NCI-H187 treated with DMSO at 0.1 percent for 48 hours (cell line): ENCODE data around the gene KCNQ4.

Experiments used
- DNase-seq: peaks from one replicate; lab custom pipeline; 2025; lab: John Stamatoyannopoulos, UW

Gene KCNQ4

DNA sequence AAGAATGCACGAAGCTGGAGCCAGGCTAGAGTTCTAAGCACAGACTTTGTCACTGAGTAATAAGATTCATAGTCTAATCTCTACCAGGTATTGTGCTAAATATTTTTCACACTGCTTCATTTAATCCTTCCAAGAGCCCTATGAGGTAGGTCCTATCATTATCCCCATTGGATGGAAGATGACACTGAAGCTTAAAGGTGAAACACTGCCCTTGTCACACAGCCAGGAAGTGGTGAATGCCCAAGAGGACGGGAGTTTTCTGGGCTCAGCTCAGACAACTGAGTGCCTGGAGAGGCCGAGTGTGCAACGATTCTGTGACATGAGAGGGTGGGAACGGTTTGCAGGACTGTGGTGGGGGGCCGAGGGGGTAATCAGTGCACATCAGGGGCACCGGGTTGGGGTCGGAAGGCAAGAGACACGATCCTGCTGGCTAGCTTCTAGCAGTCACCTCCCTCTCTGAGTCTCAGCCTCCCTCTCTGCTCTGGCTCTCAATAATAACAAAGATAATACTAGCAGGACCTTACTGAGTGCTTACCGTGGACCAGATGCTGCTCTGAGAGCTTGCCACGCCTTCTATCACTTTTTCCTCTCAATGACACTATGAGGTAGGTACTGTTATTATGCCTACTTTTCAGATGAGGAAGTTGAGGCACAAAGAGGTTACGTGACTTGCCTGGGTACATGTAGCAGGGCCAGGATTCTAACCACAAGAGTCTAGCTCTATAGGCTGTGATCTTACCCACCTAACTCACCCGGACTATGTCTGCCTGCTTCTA is 12.4 kb downstream of the KCNQ4 start:
- DNase-seq = no peak

DNA sequence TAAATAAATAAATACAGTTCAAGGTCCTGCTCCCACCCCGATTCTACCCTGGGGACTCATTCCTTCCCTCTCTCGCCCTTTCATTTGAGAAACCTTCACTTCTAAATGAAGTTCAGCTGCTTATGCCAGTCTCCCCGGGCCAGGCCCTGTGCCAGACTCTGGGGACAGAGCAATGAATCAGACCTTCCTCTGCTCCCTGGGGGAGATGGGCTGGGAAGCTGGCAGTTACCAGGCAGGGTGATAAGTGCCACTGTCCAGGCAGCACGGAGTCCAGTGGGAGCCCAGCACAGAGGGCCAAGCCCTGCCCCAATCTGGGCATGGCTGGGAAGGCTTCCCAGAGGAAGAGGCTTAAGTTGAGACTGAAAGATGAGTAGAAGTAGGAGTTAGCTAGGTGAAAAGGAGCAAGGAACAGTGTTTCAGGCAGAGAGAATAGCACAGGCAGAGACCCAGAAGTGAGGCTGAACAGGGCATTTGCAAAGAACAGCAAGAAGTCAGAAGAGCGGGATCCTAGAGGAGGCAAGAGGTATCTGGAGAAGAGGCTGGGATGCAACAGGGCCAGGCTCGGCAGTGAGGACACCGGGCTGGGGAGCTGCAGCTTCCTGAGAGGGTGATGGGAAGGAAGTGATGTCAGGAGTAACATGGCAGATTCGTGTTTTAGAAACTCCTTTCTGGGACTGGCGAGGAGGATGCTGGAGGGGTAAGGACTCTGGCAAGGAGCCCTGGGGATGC is 13.5 kb downstream of the KCNQ4 start:
- DNase-seq = no peak

DNA sequence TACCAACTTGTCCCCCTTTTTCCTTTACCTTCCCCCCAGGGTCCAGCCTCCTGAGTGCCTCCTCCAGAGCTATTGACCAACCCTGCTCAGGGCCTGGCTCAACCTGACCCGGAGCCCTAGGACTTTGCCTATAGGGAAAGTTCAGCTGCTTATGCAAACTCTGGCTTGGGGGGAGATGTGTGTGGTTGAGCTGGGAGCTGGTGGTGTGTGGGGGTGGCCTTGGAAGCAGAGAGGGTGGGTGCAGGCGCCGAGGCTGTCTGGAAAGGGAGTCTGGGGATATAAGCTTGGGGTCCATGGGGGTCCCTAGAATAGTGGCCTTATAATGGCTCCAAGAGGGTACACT is 14.1 kb downstream of the KCNQ4 start:
- DNase-seq = no peak

DNA sequence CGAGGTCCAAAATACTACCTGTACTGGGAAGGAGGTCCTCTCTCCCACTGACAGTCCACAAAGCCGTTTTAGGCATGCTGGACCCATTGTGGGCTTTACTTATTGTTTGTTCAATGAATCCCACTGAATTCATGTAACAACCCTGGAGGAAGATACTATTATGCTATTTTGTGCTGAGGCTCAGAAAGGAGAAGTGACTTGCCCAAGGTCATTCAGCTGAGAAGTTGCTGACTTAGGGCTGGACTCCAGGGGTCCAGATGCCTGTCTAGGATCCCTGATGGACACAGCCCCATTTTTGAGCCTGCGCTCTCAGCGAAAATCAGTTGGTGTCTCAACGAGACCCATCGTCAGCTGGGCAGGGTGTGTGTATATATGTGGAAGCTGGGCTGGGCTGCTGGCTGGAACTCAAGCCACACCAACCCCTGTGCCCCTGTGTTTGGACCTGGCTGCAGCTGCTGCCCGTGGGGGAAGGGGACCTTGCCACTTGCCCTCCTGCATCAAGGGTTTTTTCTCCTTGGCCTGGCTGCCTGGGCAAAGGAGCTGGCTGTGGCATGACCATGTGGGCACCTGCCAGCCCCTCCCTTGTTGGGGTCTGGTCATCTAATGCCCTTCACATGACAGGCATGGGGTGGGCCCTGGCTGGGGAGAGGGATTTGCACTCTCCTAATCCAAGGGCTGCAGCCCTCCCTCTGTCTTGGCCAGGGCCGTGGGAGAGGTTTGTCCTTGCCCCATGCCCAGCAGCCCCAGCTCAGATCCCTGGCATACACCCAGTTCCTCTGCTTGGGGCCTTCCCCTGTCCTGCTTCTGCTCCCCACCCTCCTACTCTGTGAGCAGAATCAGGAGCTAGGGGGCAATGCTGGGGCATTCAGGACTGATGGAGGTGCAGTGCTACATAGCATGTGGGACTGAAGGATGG is 15.0 kb downstream of the KCNQ4 start:
- no peak for DNase-seq

DNA sequence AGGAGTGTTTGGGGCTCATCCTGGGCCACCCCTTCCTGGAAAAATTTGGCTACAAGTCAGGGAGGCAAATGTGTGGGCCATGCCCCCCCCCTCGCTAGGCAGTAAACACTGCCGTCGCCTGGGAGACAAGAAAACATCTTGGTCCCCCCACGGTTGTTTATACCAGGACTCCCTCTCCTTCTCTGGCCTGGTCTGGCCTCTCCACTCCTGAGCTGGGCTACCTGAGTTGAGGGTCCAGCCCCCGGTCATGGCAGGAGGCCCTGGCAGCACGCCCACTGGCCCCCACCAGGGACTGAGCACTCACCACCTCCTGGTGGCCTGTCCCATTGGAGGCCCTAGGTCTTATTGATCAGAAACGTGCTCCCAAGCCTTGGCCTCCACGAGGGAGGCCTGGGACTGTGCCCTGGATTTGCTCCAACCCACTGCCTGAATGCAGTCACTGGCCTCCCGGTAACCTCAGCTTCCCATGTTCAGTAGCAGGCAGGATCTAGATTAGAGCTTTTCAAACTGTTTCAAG is 15.8 kb downstream of the KCNQ4 start:
- DNase-seq = no peak

DNA sequence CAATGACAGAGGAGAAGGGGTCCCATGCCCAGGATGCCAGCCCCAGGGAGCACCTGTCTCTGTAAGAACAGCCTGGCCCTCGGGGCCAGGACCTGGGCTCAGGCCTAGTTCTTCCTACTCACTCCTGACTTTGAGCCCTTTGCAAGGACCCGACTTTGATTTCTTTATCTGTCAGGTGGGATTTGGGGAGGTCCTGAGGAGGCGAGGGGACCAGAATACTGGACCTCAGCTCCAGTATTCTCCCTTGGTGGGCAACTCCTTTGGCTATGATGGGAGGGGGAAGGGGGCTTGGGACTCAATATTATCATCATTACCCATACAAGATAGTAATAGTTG is 18.1 kb downstream of the KCNQ4 start:
- DNase-seq = no peak

DNA sequence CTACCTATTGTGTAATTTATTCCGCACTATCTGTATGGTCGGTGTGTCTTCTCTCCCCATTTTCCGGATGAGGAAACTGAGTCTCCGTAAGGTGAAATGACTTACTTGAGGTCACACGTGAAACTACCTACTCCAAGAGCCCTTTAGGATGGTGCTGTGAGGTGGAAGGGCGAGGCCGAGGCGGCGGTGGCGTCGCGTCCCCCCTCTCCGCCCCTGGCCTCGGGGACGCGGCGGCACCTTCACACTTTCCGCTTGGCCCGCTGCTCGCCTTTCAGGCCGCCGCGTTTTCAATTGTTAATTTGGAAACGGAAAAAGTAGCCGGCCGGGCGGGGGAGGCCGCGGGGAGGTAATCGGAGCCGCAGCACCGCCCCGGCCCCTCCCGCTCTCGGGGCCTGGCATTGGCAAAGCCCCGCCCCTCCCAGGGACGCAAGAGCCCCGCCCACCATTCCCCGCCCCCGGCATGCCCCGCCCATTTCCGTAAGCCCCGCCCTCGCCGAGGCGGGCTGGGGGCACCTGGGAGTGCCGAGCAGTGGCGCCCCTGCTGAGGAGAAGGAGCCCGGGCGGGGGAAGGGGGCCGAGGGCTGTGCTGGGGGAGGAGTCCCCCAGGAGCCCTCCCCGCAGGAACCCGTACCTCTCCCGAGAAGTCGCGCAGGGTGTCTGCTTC is 18.6 kb downstream of the KCNQ4 start:
- DNase-seq = no peak

DNA sequence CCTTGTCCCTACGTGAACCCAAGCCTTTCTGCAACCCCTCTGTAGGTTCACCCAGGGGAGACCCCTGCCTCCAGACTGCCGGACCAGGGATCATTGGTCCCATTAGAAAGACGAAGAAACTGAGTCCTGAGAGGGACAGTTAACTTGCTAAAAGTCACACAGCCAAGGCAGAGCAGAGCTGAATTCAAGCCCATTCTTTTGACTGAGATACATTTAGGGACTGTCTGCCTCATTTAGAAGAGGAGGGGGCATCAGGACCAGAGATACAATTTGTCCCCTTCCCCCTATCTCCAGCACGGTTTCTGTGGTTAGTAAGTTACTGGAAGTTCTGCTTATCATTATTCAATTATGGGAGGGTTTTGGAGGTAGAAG is 19.1 kb downstream of the KCNQ4 start:
- DNase-seq = no peak

DNA sequence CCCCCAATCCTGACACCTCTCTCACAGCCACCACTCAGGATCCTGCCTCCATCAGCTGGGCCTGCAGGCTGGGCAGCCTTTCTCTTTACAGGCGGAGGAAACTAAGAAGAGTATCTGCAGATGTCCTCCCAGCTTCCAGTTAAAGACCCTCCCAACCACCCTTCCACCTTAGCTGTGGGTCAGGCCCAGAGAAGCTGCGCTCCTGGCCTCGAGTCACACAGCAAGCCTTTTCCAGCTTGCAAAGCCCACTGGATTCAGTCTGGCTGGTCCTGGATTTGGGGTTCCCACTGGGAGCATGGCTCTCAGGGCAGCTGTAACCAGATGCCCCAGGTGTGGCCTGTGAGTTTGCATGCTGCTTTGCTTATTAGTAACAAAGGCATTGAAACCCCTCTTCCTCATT is 19.9 kb downstream of the KCNQ4 start:
- no peak for DNase-seq

DNA sequence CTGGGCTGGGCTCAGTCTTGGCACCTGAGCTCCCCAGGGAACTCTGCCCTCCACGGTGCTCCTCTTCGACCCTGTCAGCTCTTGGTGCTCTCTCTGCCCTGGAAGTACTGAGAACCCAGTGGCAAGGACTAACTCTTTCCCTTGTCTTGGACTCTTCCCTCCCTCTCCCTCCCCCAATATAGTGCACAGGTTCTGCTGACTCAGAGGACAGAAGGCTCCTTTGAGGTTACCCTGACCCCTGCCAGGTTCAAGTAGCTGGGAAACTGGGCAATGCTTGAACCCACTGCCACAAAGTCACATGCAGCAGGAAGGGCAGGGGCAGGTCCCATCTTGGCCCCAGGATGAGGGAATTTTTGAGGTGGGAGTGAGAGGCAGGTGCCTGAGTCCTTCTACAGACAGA is 20.3 kb downstream of the KCNQ4 start:
- DNase-seq = no peak

DNA sequence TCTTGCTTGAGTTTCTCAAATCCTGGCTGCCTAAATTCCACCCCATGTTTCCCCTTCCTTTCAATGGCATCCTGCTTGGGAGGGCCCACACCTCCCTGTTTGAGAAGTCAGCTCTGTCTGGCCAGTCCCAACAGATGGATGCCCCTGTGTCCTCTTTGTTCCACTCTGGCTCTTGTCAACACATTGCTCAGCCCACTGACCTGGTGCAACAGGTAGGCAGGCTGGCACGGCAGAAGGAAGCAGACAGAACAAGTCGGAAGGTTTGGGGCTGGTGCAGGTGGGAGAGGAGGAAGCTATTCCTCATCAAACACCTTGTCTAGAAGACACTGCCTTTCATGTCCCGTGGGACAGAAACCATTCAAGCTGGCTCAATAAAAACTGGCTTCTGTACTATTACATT is 22.7 kb downstream of the KCNQ4 start:
- DNase-seq = no peak

DNA sequence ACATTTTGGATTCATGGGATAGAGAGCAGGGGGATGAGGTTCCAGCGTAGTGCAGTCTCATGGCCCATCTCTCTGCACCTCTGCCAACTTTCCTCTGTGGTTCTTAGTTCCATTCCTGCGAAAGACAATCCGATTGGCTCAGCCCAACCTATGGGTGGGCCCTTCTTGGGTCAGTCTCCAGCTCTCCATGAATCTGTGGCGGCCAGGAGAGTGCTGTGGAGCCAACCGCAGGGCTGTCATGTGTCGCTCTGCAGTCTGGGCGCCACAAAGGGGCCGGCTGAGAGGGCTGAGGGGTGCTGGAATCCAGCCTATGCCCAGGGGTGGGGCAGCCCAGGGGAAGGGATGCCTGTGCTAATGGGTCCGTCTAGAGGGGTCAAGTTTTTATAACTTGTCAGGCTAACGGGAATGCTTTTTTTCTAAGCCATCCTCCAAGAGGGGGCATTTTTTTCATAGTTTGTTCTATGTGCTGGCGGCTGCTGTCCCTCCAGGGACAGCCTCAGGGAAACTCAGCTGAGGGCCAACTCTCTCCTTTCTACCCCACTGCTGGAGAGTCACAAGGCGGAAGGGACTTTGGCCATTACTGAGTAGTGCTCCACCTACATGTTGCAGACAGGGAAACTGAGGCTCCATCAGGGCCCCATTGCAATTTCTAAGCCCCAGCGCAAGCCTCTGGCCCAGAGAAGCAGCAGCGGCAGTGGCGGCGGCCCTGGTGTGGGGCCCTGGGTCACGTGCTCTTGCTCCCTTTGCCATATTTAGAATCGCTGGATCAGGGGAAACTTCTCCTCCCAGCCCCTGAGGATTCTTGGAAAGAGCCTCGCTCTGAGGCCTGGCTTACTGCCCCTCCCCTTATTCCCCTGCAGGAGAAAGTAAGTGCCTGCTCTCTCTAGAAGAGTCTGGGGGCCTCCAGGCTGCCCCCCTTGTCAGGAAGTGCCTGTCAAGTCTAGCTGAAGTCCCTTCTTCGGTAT is 23.4 kb downstream of the KCNQ4 start:
- DNase-seq = no peak

DNA sequence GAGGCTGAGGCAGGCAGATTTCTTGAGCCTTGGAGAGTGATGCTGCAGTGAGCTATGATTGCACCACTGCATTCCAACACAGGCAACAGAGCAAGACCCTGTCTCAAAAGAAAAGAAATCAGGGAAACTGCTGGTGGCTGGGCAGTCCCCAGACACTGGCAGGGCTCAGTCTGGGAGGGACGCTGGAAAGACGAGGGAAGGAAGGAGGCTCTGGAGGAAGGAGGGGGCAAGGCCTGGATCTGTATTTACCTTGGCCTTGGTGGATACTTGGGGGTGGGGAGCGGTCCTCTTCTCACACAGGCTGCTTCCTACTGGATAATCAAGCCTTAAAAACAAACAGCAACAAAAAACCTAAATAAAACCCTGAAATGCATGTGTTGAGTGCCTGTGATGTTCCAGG is 24.4 kb downstream of the KCNQ4 start:
- DNase-seq = no peak

DNA sequence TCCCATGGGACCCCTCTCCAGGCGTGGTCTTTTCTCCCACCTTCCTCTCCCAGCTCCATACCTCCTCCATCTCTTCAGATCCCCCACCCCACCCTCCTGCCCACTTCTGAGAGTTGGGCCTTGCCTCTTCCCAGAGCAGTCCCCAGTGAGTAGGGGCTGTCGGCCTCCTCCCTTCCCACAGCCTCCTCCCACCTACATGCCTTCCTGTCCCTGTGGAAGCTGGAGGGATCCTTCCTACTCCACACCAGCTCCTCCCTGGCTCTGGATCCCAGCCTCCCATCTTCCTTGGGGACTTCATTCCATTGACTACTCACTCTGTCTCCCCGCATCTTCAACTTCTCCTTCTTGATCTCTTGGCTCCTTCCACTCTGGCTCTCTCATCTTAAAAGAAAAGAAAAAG is 24.9 kb downstream of the KCNQ4 start:
- DNase-seq = no peak

DNA sequence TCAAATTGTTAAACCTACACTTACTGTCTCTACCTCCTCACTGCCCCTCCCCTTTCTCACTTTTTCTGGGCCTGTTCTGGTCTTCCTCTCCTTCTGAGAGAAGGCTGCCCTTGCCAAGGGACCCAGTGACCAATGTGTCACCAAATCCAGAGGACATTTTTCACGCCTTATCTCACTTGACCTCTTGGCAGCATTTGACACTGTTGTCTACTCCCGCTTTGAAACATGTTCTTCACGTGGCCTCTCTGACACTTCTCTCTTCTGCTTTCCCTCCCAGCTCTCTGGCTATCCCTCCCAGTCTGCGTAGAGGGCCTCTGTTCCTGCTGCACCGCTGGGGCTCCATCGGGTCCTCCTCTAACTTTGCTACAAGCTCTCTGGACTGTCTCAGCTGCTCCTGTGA is 25.3 kb downstream of the KCNQ4 start:
- no peak for DNase-seq

DNA sequence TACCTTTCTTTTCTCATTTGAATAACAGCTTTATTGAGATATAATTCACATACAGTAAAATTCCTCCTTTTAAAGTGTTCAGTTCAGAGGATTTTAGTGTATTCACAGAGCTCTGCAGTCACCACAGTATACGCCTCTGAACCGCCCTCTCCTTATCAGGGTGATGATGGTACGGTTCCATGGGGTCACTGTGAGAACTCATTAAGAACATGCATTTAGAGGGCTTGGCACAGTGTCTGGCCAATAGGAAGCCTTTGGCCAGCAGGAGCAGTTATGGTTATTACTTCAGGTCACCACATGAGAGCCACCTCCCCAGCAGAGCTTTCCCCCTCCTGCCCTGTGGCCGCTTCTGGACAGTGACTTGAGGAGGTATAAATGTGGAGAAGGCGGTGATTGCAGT is 27.3 kb downstream of the KCNQ4 start:
- DNase-seq = no peak

DNA sequence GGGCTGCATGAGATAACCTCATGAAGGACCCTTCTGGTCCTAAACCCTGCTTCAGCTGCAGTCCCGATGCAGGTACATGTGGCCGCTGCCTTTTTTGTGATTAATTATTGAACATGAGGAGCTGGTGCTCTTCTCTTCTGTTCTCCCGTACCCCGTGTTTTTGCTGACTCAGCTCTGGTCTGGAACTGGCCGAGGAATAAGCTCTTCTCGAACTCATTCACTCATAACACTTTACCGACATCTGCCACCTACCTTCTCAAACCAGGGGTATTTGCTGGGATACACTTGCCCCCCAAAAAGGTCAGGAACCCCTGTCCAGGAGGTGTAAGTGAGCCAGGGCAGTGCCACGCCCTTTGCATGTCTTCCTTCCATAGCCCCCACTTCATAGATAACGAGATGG is 31.8 kb downstream of the KCNQ4 start:
- no peak for DNase-seq

DNA sequence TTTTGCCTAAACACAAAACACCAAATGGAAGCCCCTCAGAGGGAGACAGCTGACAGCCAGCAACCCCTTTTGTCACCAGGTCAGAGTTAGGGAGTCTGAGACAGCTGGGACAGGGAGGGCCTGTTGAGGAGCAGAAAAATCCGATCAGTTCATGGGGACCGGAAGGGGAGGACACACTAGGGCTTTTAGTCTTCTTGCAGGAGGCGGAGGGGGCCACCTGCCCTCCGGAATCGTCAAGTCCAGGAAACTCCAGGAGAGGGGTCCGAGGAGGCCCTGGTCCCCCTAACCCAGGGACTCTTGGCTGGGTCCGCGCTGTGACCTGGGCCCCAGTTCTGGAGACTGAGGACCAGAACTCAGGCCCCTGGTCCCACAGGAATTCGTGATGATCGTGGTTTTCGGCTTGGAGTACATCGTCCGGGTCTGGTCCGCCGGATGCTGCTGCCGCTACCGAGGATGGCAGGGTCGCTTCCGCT is 34.2 kb downstream of the KCNQ4 start:
- no peak for DNase-seq

DNA sequence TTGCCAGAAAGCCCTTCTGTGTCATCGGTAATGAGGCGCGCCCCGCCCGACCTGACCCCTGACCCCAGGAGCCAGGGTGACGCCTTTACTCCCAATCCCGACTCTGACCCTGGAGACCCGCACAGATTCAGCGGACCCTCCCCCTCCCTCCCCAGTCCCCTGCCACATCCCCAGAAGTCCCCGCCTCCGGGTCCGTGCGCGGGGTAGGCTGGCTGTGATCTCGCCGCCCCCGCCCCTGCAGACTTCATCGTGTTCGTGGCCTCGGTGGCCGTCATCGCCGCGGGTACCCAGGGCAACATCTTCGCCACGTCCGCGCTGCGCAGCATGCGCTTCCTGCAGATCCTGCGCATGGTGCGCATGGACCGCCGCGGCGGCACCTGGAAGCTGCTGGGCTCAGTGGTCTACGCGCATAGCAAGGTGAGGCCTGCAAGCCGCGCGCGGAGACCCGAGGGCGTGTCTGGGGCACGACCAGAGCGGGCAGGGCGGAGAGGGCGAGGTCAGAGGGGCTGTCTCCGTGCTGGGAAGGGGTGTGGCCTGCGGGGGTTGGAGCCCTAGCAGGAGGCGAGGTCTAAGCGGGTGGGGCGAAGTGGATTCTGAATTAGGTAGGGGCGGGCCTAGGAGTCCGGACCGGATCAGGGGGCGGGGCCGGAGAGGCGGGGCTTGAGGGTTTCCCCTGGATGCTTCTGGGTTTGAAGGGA is 34.8 kb downstream of the KCNQ4 start:
- DNase-seq = no peak

DNA sequence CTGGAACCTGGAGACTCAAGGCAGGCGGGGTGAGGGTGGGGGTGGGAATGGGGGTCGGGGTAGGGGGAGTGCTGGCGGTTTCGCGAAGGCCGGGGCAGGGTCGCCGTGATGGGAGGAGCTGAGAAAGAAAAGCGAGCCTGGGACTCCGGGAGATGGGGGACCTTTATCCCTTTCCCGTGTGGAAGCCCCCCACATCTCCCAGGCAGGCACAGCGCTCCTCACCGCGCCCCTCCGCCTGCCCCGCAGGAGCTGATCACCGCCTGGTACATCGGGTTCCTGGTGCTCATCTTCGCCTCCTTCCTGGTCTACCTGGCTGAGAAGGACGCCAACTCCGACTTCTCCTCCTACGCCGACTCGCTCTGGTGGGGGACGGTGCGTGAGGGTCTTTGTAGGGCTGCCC is 35.5 kb downstream of the KCNQ4 start:
- no peak for DNase-seq
